ENCODE results near the gene SKAP1. TPM values are rescaled to one million over a fixed set of nuclear protein-coding genes. Genes with fewer than 3 reads are reported as not detected.

SKAP1 gene
- total RNA-seq, 1 donor from 2014 or later, result not detected

GRCh38 chr17:48219617-48220016 lies 210.4 kb downstream of the SKAP1 start:
- DNase-seq (ENCODE audit: low spot score), result peak; percentile 29
- Histone ChIP-seq H3K9me3 (ENCODE audit: low read depth) (no peaks in the 10 kb centered on the region), H3K4me2 (no peak overlapping the region), H3K27me3 (peaks cover 72% of the 10 kb centered on the region), H3K36me3 (no peaks in the 10 kb centered on the region), H3K27ac (no peak overlapping the region), H2AFZ (replicated peaks) (no peak overlapping the region), H3K9ac (no peak overlapping the region), H3K79me2 (ENCODE audit: low read depth) (no peaks in the 10 kb centered on the region), H3F3A (ENCODE audit: low read depth) (no peaks in the 10 kb centered on the region), H3K4me1 (peaks cover 5% of the 10 kb centered on the region), H3K4me3 (no peak overlapping the region), H4K20me1 (ENCODE audit: low read depth) (no peaks in the 10 kb centered on the region)
- no peaks in the 10 kb centered on the region for H3K36me3 Mint-ChIP-seq
- no peak overlapping the region for H3K4me3 Mint-ChIP-seq
- TF ChIP-seq CTCF (IDR thresholded peaks at IDR 0.05) (no peak), EZH2phosphoT487 (IDR thresholded peaks at IDR 0.05) (no peak), EZH2 (IDR thresholded peaks at IDR 0.05) (no peak)
- H3K27ac Mint-ChIP-seq, result no peak overlapping the region
- H3K27me3 Mint-ChIP-seq (ENCODE audit: insufficient read depth, low read depth), result peaks cover 2% of the 10 kb centered on the region
- peaks cover 13% of the 10 kb centered on the region for H3K4me1 Mint-ChIP-seq
- H3K9me3 Mint-ChIP-seq, result no peaks in the 10 kb centered on the region

- H3K9ac ChIP-seq, result no peak overlapping the region
- no peaks in the 10 kb centered on the region for H3F3A ChIP-seq (ENCODE audit: low read depth)
- H3K4me1 ChIP-seq, result peaks cover 5% of the 10 kb centered on the region
- H3K36me3 ChIP-seq, result no peaks in the 10 kb centered on the region
- no peaks in the 10 kb centered on the region for H3K9me3 ChIP-seq (ENCODE audit: low read depth)
- peak; percentile 61 for DNase-seq (ENCODE audit: low spot score)
- Mint-ChIP-seq H3K27me3 (ENCODE audit: insufficient read depth, low read depth) (peaks cover 2% of the 10 kb centered on the region), H3K36me3 (no peaks in the 10 kb centered on the region), H3K4me3 (no peak overlapping the region), H3K9me3 (no peaks in the 10 kb centered on the region), H3K27ac (peak overlapping the region; percentile 70), H3K4me1 (peaks cover 13% of the 10 kb centered on the region)
- no peak overlapping the region for H3K27ac ChIP-seq
- no peak overlapping the region for H3K4me3 ChIP-seq
- H4K20me1 ChIP-seq (ENCODE audit: low read depth), result no peaks in the 10 kb centered on the region
- H3K4me2 ChIP-seq, result no peak overlapping the region
- H3K79me2 ChIP-seq (ENCODE audit: low read depth), result no peaks in the 10 kb centered on the region
- TF ChIP-seq CTCF (IDR thresholded peaks at IDR 0.05) (peak; percentile 55), EZH2 (IDR thresholded peaks at IDR 0.05) (no peak)
- H2AFZ ChIP-seq (replicated peaks), result no peak overlapping the region
- peaks cover 43% of the 10 kb centered on the region for H3K27me3 ChIP-seq
These were observed 214.4 kb downstream of the SKAP1 start for GRCh38 chr17:48215583-48216139.

GRCh38 chr17:48213797-48214196 lies 216.2 kb downstream of the SKAP1 start:
- no peaks in the 10 kb centered on the region for H3K9me3 Mint-ChIP-seq
- H2AFZ ChIP-seq (replicated peaks), result no peak overlapping the region
- H3K4me1 ChIP-seq, result no peaks in the 10 kb centered on the region
- H3K79me2 ChIP-seq (ENCODE audit: low read depth), result no peaks in the 10 kb centered on the region
- H3K27me3 Mint-ChIP-seq (ENCODE audit: insufficient read depth, low read depth), result peaks cover 2% of the 10 kb centered on the region
- no peak overlapping the region for H3K4me3 Mint-ChIP-seq
- H3K27ac Mint-ChIP-seq, result no peak overlapping the region
- H3F3A ChIP-seq (ENCODE audit: low read depth), result no peaks in the 10 kb centered on the region
- no peak overlapping the region for H3K27ac ChIP-seq
- H3K27me3 ChIP-seq, result peaks cover 35% of the 10 kb centered on the region
- no peak overlapping the region for H3K4me2 ChIP-seq
- H3K9ac ChIP-seq, result no peak overlapping the region
- H3K36me3 Mint-ChIP-seq, result no peaks in the 10 kb centered on the region
- no peaks in the 10 kb centered on the region for H3K36me3 ChIP-seq
- no peak for DNase-seq (ENCODE audit: low spot score)
- H3K9me3 ChIP-seq (ENCODE audit: low read depth), result no peaks in the 10 kb centered on the region
- H3K4me1 Mint-ChIP-seq, result peaks cover under 1% of the 10 kb centered on the region
- TF ChIP-seq EZH2phosphoT487 (IDR thresholded peaks at IDR 0.05) (no peak), EZH2 (IDR thresholded peaks at IDR 0.05) (no peak), CTCF (IDR thresholded peaks at IDR 0.05) (no peak)
- no peaks in the 10 kb centered on the region for H4K20me1 ChIP-seq (ENCODE audit: low read depth)
- H3K4me3 ChIP-seq, result no peak overlapping the region
